HL-60/S4 (cell line): ENCODE data around the gene ALDOA.

Source experiments
- in situ Hi-C: fragments of 300-500 bp; cut with MboI; formaldehyde crosslinking; loops from 2 replicates; pipeline ENCODE4 v1.14.3; 2022; ENCODE audit warnings: low sequenced_read_pairs

The ALDOA gene

GRCh38 chr16:30113711-30114333, 48.3 kb downstream of the ALDOA start:
- in situ Hi-C loops, result loop anchor here (10.0 to 25.0 kb wide), 2 partner anchors 298 to 521 kb away; partner anchors contain the start of gene ZNF771

DNA sequence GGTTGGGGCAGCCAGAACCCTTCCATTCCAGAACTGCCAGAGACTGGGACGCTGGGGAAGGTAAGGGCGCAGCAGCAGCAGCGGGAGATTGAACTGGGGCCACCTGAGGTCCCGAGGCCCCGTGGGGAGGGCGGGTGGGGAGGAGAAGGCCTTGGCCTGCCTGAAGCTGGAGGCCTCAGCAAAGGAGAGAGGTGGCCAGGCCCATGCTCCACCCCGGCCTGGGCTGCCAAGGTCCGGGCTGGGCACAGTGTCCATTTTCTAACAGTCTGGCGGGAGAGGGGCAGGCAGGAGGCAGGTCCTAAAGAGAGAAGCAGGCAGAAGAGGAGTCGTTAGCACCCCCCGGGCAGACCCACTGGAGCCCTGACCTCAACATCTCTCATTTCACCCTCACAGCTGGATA, 48.9 kb downstream of the ALDOA start:
- in situ Hi-C loops, result loop anchor here (10.0 to 25.0 kb wide), 2 partner anchors 298 to 520 kb away; partner anchors contain the start of gene ZNF771

- in situ Hi-C loops, result loop anchor here (10.0 to 25.0 kb wide), 2 partner anchors 297 to 520 kb away; partner anchors contain the start of gene ZNF771
Observed at GRCh38 chr16:30114833-30115232, 49.3 kb downstream of the ALDOA start.

- in situ Hi-C loops, result loop anchor here (10.0 to 25.0 kb wide), 2 partner anchors 297 to 520 kb away; partner anchors contain the start of gene ZNF771
Observed at GRCh38 chr16:30115238-30115637, 49.7 kb downstream of the ALDOA start.

- in situ Hi-C loops, result loop anchor here (10.0 to 25.0 kb wide), 2 partner anchors 296 to 518 kb away; partner anchors contain the start of gene ZNF771
Observed at GRCh38 chr16:30116291-30117207, 51.0 kb downstream of the ALDOA start.

DNA sequence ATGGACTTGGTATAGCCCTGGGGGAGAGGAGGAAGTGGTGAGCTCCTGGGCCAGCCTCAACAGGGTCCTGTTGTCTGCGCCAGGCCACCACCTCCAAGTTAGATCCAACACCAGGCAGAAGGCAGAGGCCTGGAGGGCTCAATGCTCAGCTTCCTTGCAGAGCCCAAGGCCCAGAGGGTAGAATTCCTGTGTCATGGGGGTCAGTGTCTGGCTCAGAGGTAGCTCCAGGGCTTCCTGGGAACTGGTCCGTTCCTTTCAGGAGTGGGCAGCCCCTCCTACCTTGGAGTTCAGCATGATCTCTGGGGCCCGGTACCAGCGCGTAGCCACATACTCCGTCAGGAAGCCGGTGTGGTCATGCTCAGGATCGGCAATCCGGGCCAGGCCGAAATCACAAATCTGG, 52.2 kb downstream of the ALDOA start:
- in situ Hi-C loops, result loop anchor here (10.0 to 25.0 kb wide), 2 partner anchors 295 to 517 kb away; partner anchors contain the start of gene ZNF771

DNA sequence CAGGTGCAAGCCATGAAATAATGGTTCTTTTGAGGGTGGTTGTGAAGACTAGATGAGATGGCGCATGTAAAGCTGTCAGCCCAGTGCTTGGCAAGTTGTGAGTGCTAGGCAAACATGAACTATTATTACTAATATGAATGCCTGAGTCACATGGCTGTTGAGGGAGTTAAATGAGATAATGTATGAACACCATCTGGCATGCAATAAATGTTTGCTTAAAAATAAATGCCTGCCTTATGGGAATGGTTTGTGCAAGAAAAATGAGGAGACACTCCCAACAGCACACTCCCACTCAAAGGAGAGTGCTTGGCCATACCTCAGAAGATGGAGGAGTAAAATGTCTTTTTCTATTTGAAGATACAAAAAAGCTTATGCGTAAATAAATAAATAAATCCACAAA, 53.9 kb downstream of the ALDOA start:
- in situ Hi-C loops, result loop anchor here (10.0 to 25.0 kb wide), 2 partner anchors 293 to 515 kb away; partner anchors contain the start of gene ZNF771
